Mucosa of stomach (tissue), 1 donor: ENCODE results near the gene GNB1L.

Experiments
- H3K27me3 ChIP-seq: one replicate; pipeline ENCODE4 v1.7.0; 2013; ENCODE audit warnings: mild to moderate bottlenecking, low read length; ENCODE audit not compliant: control insufficient read depth, insufficient read depth
- H3K36me3 ChIP-seq: one replicate; pipeline ENCODE4 v1.7.0; 2013; ENCODE audit warnings: low read length; ENCODE audit not compliant: control insufficient read depth, insufficient read depth
- H3K4me1 ChIP-seq: one replicate; pipeline ENCODE4 v1.7.0; 2013; ENCODE audit warnings: mild to moderate bottlenecking, low read length; ENCODE audit not compliant: control insufficient read depth, insufficient read depth
- H3K4me3 ChIP-seq: one replicate; pipeline ENCODE4 v1.7.0; 2013; ENCODE audit warnings: low read length
- H3K9ac ChIP-seq: one replicate; pipeline ENCODE4 v1.7.0; 2013; ENCODE audit warnings: mild to moderate bottlenecking, low read length, moderate library complexity
- H3K9me3 ChIP-seq: one replicate; pipeline ENCODE4 v1.7.0; 2013; ENCODE audit warnings: mild to moderate bottlenecking, low read length, moderate library complexity; ENCODE audit not compliant: control insufficient read depth
- donor health status: Pancreatic carcinoma.

The GNB1L gene

DNA sequence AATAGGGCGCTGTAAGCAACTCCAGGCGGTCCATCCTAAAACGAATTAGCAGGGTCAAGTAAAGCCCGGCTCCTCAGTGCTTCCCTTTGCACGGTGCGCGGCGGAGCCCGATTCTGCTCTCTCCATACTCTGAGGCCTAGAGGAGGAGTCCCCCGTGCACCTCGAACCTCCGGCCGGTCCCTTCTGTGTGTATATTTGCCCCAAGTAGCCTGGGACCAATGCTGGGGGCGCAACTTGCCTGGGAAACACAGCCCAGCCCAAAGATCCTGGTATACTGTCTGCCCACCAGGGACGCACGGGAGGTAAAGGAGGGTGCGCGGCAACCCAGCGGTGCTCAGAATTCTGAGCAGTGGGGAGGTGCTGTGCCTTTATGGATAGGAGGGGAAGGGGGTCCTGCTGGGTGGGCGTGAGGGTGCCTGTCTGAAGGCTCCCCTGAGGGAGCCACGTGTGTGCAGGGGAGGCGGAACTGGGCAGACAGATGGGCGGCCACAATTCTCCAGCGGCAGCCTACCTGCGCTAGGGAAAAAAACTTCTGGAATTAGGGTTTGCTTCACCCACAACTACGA is 98.9 kb downstream of the GNB1L start:
- Histone ChIP-seq H3K9ac (no peak overlapping the region), H3K36me3 (no peaks in the 10 kb centered on the region), H3K9me3 (no peaks in the 10 kb centered on the region), H3K4me1 (peaks cover 9% of the 10 kb centered on the region), H3K27me3 (peaks cover 92% of the 10 kb centered on the region), H3K4me3 (no peak overlapping the region)

DNA sequence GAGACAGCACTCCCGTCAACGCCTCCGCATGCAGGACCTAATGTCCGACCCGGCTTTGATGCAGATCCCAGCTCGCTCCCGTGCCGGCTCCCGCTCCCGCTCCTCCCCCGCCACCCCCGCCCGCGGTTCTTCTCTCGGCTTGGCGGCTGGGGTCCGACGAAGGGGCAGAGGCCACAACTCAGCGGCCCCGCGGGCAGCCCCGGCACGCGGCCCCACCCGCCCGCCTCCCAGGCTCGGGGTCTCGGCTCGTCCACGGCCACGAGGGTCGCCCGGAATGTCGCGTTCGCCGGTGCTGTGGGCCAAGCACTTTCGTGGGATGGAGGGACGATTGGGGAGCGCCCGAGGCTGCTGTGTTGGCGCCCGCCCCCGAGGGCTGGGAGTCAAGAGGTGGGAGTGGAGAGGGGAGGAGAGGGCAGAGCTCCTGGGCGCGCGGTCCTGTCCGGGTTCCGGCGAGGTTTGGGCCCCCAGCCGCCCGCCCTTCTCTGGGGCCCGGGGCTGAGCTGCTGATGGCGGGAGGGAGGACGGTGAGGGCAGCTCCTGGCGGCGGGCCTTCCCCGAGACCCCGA is 99.4 kb downstream of the GNB1L start:
- no peaks in the 10 kb centered on the region for H3K9me3 ChIP-seq
- H3K9ac ChIP-seq: no peak overlapping the region
- H3K4me1 ChIP-seq: peaks cover 9% of the 10 kb centered on the region
- H3K4me3 ChIP-seq: no peak overlapping the region
- no peaks in the 10 kb centered on the region for H3K36me3 ChIP-seq
- peaks cover 93% of the 10 kb centered on the region for H3K27me3 ChIP-seq

- H3K9ac ChIP-seq: no peak overlapping the region
- H3K27me3 ChIP-seq: peaks cover 93% of the 10 kb centered on the region
- no peaks in the 10 kb centered on the region for H3K36me3 ChIP-seq
- no peak overlapping the region for H3K4me3 ChIP-seq
- H3K4me1 ChIP-seq: peaks cover 9% of the 10 kb centered on the region
- no peaks in the 10 kb centered on the region for H3K9me3 ChIP-seq
Observed at GRCh38 chr22:19754701-19755144, 100.0 kb downstream of the GNB1L start.

GRCh38 chr22:19753996-19754700 is 100.5 kb downstream of the GNB1L start:
- H3K27me3 ChIP-seq: peaks cover 90% of the 10 kb centered on the region
- no peaks in the 10 kb centered on the region for H3K9me3 ChIP-seq
- H3K4me1 ChIP-seq: peaks cover 9% of the 10 kb centered on the region
- H3K4me3 ChIP-seq: no peak overlapping the region
- H3K36me3 ChIP-seq: no peaks in the 10 kb centered on the region
- H3K9ac ChIP-seq: no peak overlapping the region

- Histone ChIP-seq H3K9me3 (no peaks in the 10 kb centered on the region), H3K9ac (no peak overlapping the region), H3K4me3 (no peak overlapping the region), H3K4me1 (peaks cover 9% of the 10 kb centered on the region), H3K36me3 (no peaks in the 10 kb centered on the region), H3K27me3 (peaks cover 89% of the 10 kb centered on the region)
Observed at GRCh38 chr22:19753090-19753842, 101.4 kb downstream of the GNB1L start.

DNA sequence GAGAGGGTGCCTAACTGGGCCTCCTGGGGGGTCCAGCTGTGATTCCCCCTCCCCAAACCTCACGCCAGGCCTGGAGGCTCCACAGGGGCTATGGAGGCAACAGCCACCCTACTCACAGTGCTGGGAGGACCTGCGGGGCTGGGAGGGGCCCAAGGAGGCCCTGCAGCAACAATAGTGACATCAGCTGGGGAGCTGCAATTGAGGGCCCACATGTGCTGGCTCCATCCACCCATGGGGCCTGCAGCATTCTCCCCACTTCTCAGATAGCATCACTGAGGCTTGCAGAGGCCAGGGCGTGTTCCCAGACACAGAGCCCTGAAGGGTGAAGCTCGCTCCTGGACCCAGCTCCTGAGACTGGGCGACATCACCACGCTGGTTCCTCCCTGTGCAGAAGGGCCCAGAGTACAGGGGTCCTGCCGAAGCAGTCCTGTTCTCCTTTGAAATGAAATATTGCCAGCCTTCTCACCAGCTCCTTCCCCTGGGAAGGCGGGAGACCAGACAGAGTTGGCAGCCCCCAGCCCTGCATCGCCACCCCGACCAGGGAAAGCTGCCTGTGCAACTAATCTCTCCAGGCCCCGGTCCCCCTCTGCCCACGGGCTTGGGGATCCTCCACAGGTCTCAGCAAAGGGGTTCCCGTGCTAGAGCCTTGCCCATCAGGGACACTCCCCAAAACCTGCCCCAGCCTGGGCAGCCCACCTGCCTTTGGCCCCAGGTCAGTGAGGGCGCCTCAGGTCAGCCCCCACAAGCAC is 103.0 kb downstream of the GNB1L start:
- Histone ChIP-seq H3K9me3 (no peaks in the 10 kb centered on the region), H3K27me3 (peaks cover 73% of the 10 kb centered on the region), H3K4me3 (no peak overlapping the region), H3K4me1 (peaks cover 3% of the 10 kb centered on the region), H3K36me3 (no peaks in the 10 kb centered on the region), H3K9ac (no peak overlapping the region)

- H3K9ac ChIP-seq: no peak overlapping the region
- no peak overlapping the region for H3K4me3 ChIP-seq
- peaks cover 64% of the 10 kb centered on the region for H3K27me3 ChIP-seq
- no peaks in the 10 kb centered on the region for H3K9me3 ChIP-seq
- H3K36me3 ChIP-seq: no peaks in the 10 kb centered on the region
- no peaks in the 10 kb centered on the region for H3K4me1 ChIP-seq
Observed at GRCh38 chr22:19750507-19751490, 103.9 kb downstream of the GNB1L start.

GRCh38 chr22:19749876-19750275 is 104.8 kb downstream of the GNB1L start:
- Histone ChIP-seq H3K4me1 (no peaks in the 10 kb centered on the region), H3K4me3 (no peak overlapping the region), H3K27me3 (peaks cover 55% of the 10 kb centered on the region), H3K9ac (no peak overlapping the region), H3K36me3 (no peaks in the 10 kb centered on the region), H3K9me3 (no peaks in the 10 kb centered on the region)

DNA sequence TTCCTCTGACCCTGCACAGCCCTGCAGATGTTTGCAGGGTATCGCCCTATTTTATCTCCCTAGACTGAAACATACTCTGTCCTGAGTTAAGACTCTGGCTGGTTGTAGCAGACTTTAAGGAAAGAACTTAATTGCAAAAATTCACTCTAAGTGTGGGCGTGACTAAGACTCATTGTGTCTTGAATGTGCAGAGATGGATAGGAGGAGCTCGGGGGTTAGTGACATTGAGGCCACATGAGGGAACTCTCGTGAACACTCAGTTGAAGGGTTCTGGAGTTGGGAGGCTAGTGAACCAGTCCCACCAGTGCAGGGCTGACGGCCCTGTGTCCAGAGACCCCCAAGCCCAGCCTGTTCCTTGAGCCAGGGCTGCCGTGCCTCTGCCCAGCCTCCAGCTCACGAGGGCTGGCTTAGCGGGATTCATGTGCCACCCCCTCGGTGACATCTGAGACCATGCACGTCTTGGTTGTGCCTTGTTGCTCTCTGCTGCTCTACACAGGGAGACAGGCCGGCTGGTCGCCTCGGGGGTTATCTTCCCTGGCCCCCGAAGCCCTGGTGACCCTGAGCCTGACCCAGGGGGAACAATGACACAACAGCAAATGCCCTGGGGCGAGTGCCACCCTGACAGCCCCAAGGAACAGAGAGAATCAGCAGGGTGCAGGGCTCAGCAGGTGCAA is 105.5 kb downstream of the GNB1L start:
- Histone ChIP-seq H3K9me3 (no peaks in the 10 kb centered on the region), H3K36me3 (no peaks in the 10 kb centered on the region), H3K4me3 (no peak overlapping the region), H3K27me3 (peaks cover 48% of the 10 kb centered on the region), H3K4me1 (no peaks in the 10 kb centered on the region), H3K9ac (no peak overlapping the region)

- Histone ChIP-seq H3K27me3 (peaks cover 38% of the 10 kb centered on the region), H3K9ac (no peak overlapping the region), H3K36me3 (no peaks in the 10 kb centered on the region), H3K4me1 (no peaks in the 10 kb centered on the region), H3K9me3 (no peaks in the 10 kb centered on the region), H3K4me3 (no peak overlapping the region)
Observed at GRCh38 chr22:19748139-19748538, 106.5 kb downstream of the GNB1L start.
